H1 (cell line): ENCODE results near the gene PRPF6. TPM values are rescaled to one million over a fixed set of nuclear protein-coding genes. Genes with fewer than 3 reads are reported as not detected.

ENCODE experiments used
- MAFK ChIP-seq: IDR thresholded peaks from 2 replicates; pipeline ENCODE4 v1.6.1; 2012; ENCODE audit warnings: low read depth, mild to moderate bottlenecking, improper control_type of control experiment, low read length
- polyA plus RNA-seq, 7 experiments: library from polyadenylated mRNA; depleted of rRNA in 3 of 7; stranded (reverse) in 5 of 7; unstranded in 2 of 7; fragments of >200 nt in 5 of 7; fragments of 200-250 nt in 2 of 7; gene quantifications; 1 replicate in 5 of 7; 2 replicates in 1 of 7; 4 replicates in 1 of 7; pipeline versions ENCODE4 v1.2.1 to v1.2.3, GENCODE V29; 2011 to 2013; ENCODE audit warnings: missing spikeins in 2 of 7, mixed read lengths in 2 of 7
- total RNA-seq: library from RNA; stranded (reverse); fragmentation: NEBNext Ultra II Directional; extraction: Animal tissue kit (Norgen Biotek cat#: 25700); gene quantifications from 2 replicates; pipeline ENCODE4 v1.2.1, GENCODE V29; 2021
- TF ChIP-seq, protein P1 (sequence below): IDR thresholded peaks from 2 replicates; pipeline ENCODE4 v1.6.1; 2011; ENCODE audit warnings: low read length, improper control_type of control experiment

The PRPF6 gene
- total and polyA plus RNA-seq, 2 of the 8 experiments (the other 6 are each of a cell fraction or from before 2014, with no cell fraction given), result 27.9 to 76.9 TPM

DNA sequence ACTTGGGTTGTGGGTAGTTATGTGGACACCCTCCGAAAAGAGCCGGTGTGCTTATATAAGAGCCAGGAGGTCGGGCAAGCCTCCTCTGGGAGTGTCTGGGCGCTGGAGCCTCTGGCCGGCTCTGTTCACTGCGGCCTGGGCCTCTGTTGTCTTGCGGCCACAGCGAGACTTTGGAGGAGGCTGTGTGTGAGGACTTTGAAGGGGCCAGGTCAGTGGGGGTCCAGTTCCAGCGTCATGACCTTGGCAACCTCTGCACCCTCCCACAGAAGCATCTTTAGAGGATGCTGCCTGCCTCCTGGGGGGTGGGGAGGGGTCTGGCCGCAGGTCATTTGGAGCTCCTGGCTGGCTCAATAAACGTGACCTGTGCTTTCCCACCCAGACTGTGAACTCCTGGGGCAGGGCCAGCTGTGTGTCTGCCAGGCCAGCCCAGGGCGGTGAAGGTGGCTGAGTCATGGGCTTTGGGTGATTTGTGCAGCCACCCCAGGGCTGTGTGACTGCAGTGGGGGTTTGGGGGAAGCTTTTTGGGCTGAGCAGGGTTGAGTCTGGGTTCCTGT lies 83.3 kb downstream of the PRPF6 start (continued):
- TF ChIP-seq, protein P1, sequence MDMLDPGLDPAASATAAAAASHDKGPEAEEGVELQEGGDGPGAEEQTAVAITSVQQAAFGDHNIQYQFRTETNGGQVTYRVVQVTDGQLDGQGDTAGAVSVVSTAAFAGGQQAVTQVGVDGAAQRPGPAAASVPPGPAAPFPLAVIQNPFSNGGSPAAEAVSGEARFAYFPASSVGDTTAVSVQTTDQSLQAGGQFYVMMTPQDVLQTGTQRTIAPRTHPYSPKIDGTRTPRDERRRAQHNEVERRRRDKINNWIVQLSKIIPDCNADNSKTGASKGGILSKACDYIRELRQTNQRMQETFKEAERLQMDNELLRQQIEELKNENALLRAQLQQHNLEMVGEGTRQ, result no peak
- no peak for TF ChIP-seq MAFK
- TF ChIP-seq, all 59 proteins: peak for 0
